ENCODE measurements around the gene GAB1. TPM values are rescaled to one million over a fixed set of nuclear protein-coding genes. Genes with fewer than 3 reads are reported as not detected.

Gene GAB1
- total RNA-seq, 1 experiment from 2014 or later = 46.9 TPM

DNA sequence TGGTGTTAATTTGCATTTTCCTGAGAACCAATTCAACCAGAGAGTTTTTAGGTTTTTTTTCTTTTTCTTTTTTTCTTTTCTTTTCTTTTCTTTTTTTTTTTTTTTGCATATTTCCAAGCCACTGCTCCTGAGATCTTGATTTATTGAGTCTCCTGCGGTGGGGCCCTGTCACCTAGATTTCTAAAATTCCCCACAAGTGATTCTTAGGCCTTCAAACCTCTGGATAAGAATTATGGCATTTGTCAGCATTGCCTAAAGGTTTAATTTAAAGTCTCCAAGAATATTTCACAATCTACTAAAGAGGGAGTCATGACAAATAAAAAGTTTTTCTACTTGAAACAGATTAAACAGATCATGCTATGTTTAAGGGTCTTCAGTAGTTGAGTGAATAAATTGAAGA lies 84.9 kb downstream of the GAB1 start:
- POLR2A ChIA-PET = no interaction called here

DNA sequence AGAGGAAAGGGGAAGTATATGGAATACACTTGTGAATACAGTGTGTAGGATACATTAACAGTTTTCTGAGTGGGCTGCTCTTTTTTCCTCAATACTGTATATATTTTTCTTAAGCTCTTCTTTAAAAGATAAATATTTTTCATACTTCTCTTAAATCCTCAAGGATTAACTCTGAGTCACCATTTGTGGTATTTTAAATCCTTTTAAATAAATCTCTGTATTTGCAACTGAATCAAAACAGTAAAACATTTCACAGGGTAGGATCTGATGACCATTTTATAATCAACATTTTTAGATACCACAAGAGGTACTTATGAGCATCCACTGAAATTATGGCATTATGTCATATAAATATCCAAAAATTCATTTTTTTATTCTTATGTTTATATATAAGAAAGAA lies 87.6 kb downstream of the GAB1 start:
- no peak for DNase-seq
- TF ChIP-seq, protein P1, sequence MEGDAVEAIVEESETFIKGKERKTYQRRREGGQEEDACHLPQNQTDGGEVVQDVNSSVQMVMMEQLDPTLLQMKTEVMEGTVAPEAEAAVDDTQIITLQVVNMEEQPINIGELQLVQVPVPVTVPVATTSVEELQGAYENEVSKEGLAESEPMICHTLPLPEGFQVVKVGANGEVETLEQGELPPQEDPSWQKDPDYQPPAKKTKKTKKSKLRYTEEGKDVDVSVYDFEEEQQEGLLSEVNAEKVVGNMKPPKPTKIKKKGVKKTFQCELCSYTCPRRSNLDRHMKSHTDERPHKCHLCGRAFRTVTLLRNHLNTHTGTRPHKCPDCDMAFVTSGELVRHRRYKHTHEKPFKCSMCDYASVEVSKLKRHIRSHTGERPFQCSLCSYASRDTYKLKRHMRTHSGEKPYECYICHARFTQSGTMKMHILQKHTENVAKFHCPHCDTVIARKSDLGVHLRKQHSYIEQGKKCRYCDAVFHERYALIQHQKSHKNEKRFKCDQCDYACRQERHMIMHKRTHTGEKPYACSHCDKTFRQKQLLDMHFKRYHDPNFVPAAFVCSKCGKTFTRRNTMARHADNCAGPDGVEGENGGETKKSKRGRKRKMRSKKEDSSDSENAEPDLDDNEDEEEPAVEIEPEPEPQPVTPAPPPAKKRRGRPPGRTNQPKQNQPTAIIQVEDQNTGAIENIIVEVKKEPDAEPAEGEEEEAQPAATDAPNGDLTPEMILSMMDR (IDR thresholded peaks at IDR 0.05; ENCODE audit: insufficient read depth in 1 of 2, low read depth in 1 of 2, low read length in 1 of 2, severe bottlenecking in 1 of 2, unreplicated experiment in 1 of 2) = no peak
- ChIA-PET CTCF (no interaction called here), POLR2A (no interaction called here)
- peaks cover 23% of the 10 kb centered on the region for H3K36me3 Mint-ChIP-seq (ENCODE audit: insufficient read depth, unreplicated experiment)
- intact Hi-C loops (cut with micrococcal nuclease; ENCODE audit: unreplicated experiment) = no loop called here
- no peaks in the 10 kb centered on the region for H3K27me3 Mint-ChIP-seq (ENCODE audit: insufficient read depth, unreplicated experiment)
- no peak overlapping the region for H3K27ac Mint-ChIP-seq (ENCODE audit: unreplicated experiment)
- H3K9me3 Mint-ChIP-seq (ENCODE audit: unreplicated experiment) = no peaks in the 10 kb centered on the region
- peaks cover 2% of the 10 kb centered on the region; the same call in 1 of the 2 replicates for H3K36me3 ChIP-seq (ENCODE audit: control insufficient read depth, insufficient read depth, low read length)
- no peaks in the 10 kb centered on the region; the same call in 1 of the 2 replicates for H3K9me3 ChIP-seq
- H3K4me3 ChIP-seq (ENCODE audit: low read depth, low read length) = no peak overlapping the region
- H3K27me3 ChIP-seq (replicated peaks; ENCODE audit: control insufficient read depth, insufficient read depth, low read length) = no peaks in the 10 kb centered on the region
- H3K4me1 Mint-ChIP-seq (ENCODE audit: low read depth, unreplicated experiment) = no peaks in the 10 kb centered on the region
- BruUV-seq (replicated peaks) = no TSS peak
- H3K4me3 Mint-ChIP-seq (ENCODE audit: unreplicated experiment) = no peak overlapping the region
- no peaks in the 10 kb centered on the region for H3K4me1 ChIP-seq

More for the DNA sequence above, 84.9 kb downstream of the GAB1 start:
- Histone ChIP-seq H3K9me3 (no peaks in the 10 kb centered on the region), H3K4me1 (no peaks in the 10 kb centered on the region), H3K36me3 (ENCODE audit: control insufficient read depth, insufficient read depth, low read length) (0 out of 2 replicates have a peak, but pooled peaks cover 2% of the 10 kb centered on the region), H3K27me3 (replicated peaks; ENCODE audit: control insufficient read depth, insufficient read depth, low read length) (no peaks in the 10 kb centered on the region), H3K4me3 (ENCODE audit: low read depth, low read length) (no peak overlapping the region)
- CTCF ChIA-PET = no interaction called here
- TF ChIP-seq, protein P1 (IDR thresholded peaks at IDR 0.05; ENCODE audit: insufficient read depth in 1 of 2, low read depth in 1 of 2, low read length in 1 of 2, severe bottlenecking in 1 of 2, unreplicated experiment in 1 of 2) = no peak
- intact Hi-C loops (cut with micrococcal nuclease; ENCODE audit: unreplicated experiment) = no loop called here
- DNase-seq = no peak
- no peaks in the 10 kb centered on the region for H3K9me3 Mint-ChIP-seq (ENCODE audit: unreplicated experiment)
- no peaks in the 10 kb centered on the region for H3K4me1 Mint-ChIP-seq (ENCODE audit: low read depth, unreplicated experiment)
- no TSS peak for BruUV-seq (replicated peaks)
- H3K27me3 Mint-ChIP-seq (ENCODE audit: insufficient read depth, unreplicated experiment) = no peaks in the 10 kb centered on the region
- H3K27ac Mint-ChIP-seq (ENCODE audit: unreplicated experiment) = no peak overlapping the region
- H3K4me3 Mint-ChIP-seq (ENCODE audit: unreplicated experiment) = no peak overlapping the region
- H3K36me3 Mint-ChIP-seq (ENCODE audit: insufficient read depth, unreplicated experiment) = peaks cover 28% of the 10 kb centered on the region

DNA sequence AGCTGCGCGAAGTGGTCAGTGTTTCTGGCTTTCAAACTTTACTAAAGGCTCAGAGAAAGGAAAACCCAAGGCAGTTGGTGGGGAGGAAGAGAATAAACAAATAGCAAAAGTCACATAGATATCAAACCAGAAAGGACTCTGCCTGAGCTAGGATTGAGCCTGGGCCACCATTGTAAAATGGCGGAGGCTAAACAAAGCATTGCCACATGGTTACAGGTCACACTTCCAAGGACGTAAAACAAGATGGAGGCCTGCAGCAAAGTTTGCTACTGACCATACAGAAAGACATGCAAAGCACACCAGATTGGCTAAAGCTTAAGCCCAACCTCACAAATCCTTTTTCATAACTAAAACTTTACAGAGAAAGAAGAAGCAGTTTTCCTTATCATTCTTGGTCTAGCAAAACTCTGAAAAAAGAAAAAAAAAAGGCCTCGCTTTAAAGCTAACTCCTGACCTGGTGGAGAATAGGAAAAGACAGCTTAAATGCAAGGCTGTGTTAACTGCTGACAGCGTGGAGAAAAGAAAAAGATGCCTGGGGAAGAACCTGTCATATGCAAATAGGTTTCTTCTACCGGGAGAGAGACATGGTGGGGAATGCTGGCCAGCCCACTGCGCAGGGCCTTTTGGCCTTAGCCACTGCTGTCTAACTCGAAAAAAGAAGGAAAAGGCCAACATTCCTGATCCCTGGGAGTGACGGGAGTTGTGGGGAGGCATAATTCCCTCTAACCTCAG lies 95.0 kb downstream of the GAB1 start:
- H3K27me3 Mint-ChIP-seq (ENCODE audit: insufficient read depth, unreplicated experiment) = no peaks in the 10 kb centered on the region
- H3K4me3 Mint-ChIP-seq (ENCODE audit: unreplicated experiment) = no peak overlapping the region
- no TSS peak for BruUV-seq (replicated peaks)
- TF ChIP-seq, protein P1 (IDR thresholded peaks at IDR 0.05; ENCODE audit: insufficient read depth in 1 of 2, low read depth in 1 of 2, low read length in 1 of 2, severe bottlenecking in 1 of 2, unreplicated experiment in 1 of 2) = no peak
- peaks cover 10% of the 10 kb centered on the region for H3K9me3 Mint-ChIP-seq (ENCODE audit: unreplicated experiment)
- peaks cover 3% of the 10 kb centered on the region for H3K4me1 Mint-ChIP-seq (ENCODE audit: low read depth, unreplicated experiment)
- intact Hi-C loops (cut with micrococcal nuclease; ENCODE audit: unreplicated experiment) = no loop called here
- Histone ChIP-seq H3K27me3 (replicated peaks; ENCODE audit: control insufficient read depth, insufficient read depth, low read length) (no peaks in the 10 kb centered on the region), H3K36me3 (ENCODE audit: control insufficient read depth, insufficient read depth, low read length) (no peaks in the 10 kb centered on the region; the same call in 1 of the 2 replicates), H3K4me3 (ENCODE audit: low read depth, low read length) (no peak overlapping the region), H3K9me3 (peaks cover 14% of the 10 kb centered on the region; the same call in 1 of the 2 replicates), H3K4me1 (no peaks in the 10 kb centered on the region)
- peaks cover 22% of the 10 kb centered on the region for H3K36me3 Mint-ChIP-seq (ENCODE audit: insufficient read depth, unreplicated experiment)
- CTCF ChIA-PET = no interaction called here
- H3K27ac Mint-ChIP-seq (ENCODE audit: unreplicated experiment) = no peak overlapping the region
- no peak for DNase-seq
- POLR2A ChIA-PET = no interaction called here
